CD4-positive, alpha-beta memory T cell (primary cell): ENCODE data around the gene SRP54. TPM values are rescaled to one million over a fixed set of nuclear protein-coding genes. Genes with fewer than 3 reads are reported as not detected.

Experiments
- CTCF ChIA-PET: fragments of 350-600 bp; sonication (Branson Sonifier 250); formaldehyde crosslinking; loops from one replicate; lab custom pipeline; 2021; ENCODE audit warnings: inconsistent platforms; ENCODE audit not compliant: partially characterized antibody; lab: Charles Lee
- POLR2A ChIA-PET: fragments of 350-600 bp; sonication (Branson Sonifier 250); formaldehyde crosslinking; loops from one replicate; lab custom pipeline; 2021; ENCODE audit not compliant: partially characterized antibody; lab: Charles Lee
- DNase-seq, 5 donors: peaks; one replicate each; pipeline versions ENCODE4 v3.0.0 to v3.0.0-alpha.2; 2020 to 2022; ENCODE audit warnings: mixed read lengths in 1 of 5
- H3K27ac ChIP-seq: one replicate; pipeline ENCODE4 v1.7.0; 2013; ENCODE audit warnings: low read depth, low read length
- H3K27me3 ChIP-seq: 2 replicates; pipeline ENCODE4 v1.7.0; 2013; ENCODE audit warnings: mild to moderate bottlenecking, low read length, moderate library complexity; ENCODE audit not compliant: insufficient read depth
- H3K36me3 ChIP-seq: 2 replicates; pipeline ENCODE4 v1.7.0; 2013; ENCODE audit warnings: mild to moderate bottlenecking, low read length, moderate library complexity; ENCODE audit not compliant: insufficient read depth
- H3K4me1 ChIP-seq: 2 replicates; pipeline ENCODE4 v1.7.0; 2013; ENCODE audit warnings: mild to moderate bottlenecking, low read length, moderate library complexity; ENCODE audit not compliant: insufficient read depth
- H3K4me3 ChIP-seq, 2 donors: one replicate each; pipeline ENCODE4 v1.7.0; 2013; ENCODE audit warnings: low read length in 2 of 2, mild to moderate bottlenecking in 1 of 2
- H3K9me3 ChIP-seq, 2 donors: one replicate each; pipeline ENCODE4 v1.7.0; 2013; ENCODE audit warnings: low read length in 2 of 2, control low read depth in 1 of 2; ENCODE audit not compliant: control insufficient read depth in 1 of 2
- H3K27ac Mint-ChIP-seq, 7 donors: one replicate each; pipeline ENCODE4 v1.8.0; 2020 to 2021; ENCODE audit warnings: mixed read lengths in 7 of 7, mild to moderate bottlenecking in 6 of 7, inconsistent platforms in 3 of 7, moderate library complexity in 3 of 7
- H3K27me3 Mint-ChIP-seq, 2 donors: one replicate each; pipeline ENCODE4 v1.8.0; 2020 to 2021; ENCODE audit warnings: mixed read lengths in 2 of 2
- H3K36me3 Mint-ChIP-seq, 2 donors: one replicate each; pipeline ENCODE4 v1.8.0; 2020 to 2021; ENCODE audit warnings: mixed read lengths in 2 of 2, inconsistent platforms in 1 of 2, mild to moderate bottlenecking in 1 of 2
- H3K4me1 Mint-ChIP-seq, 4 donors: one replicate each; pipeline ENCODE4 v1.8.0; 2020 to 2021; ENCODE audit warnings: mixed read lengths in 4 of 4, mild to moderate bottlenecking in 1 of 4
- H3K4me3 Mint-ChIP-seq, 8 donors: one replicate each; pipeline ENCODE4 v1.8.0; 2020 to 2021; ENCODE audit warnings: mixed read lengths in 8 of 8, mild to moderate bottlenecking in 7 of 8, moderate library complexity in 6 of 8, inconsistent platforms in 3 of 8
- H3K9me3 Mint-ChIP-seq, 8 donors: one replicate each; pipeline ENCODE4 v1.8.0; 2020 to 2021; ENCODE audit warnings: mixed read lengths in 8 of 8, mild to moderate bottlenecking in 5 of 8, inconsistent platforms in 3 of 8, moderate library complexity in 1 of 8
- intact Hi-C: fragments of 100-400 bp; cut with micrococcal nuclease; formaldehyde crosslinking; loops from one replicate; pipeline ENCODE4 v1.15.1; 2023
- polyA plus RNA-seq, 2 donors: library from polyadenylated mRNA; unstranded; fragments of 300-500 nt; fragmentation: Illumina TruSeq; gene quantifications; one replicate each; pipeline ENCODE4 v1.2.3, GENCODE V29; 2021
- total RNA-seq, 2 experiments: library from RNA; stranded (reverse); gene quantifications; one replicate each; pipeline ENCODE4 v1.2.3, GENCODE V29; 2021

The SRP54 gene
- total and polyA plus RNA-seq, 4 experiments from 2014 or later = 31.6 to 62.7 (median 54.5) TPM

DNA sequence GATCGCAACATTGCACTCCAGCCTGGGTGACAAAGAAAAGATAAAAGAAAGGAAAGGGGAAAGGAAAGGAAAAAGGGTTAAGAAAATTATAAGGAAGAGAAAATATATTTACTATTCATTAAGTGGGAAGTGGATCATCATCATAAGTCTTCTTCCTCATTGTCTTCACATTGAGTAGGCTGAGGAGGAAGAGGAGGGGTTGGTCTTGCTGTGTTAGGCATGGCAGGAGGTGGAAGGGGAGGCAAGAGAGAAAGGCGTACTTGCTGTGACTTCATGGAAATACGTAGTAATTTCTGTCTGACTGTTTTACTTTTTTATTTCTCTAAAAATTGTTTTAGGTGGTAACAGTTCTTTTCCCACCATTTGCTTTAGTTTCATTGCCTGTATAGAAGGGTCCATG, 89.4 kb downstream of the SRP54 start:
- H3K27me3 Mint-ChIP-seq = no peaks in the 10 kb centered on the region
- Histone ChIP-seq H3K4me3 (no peak overlapping the region), H3K36me3 (peaks cover 4% of the 10 kb centered on the region), H3K4me1 (no peaks in the 10 kb centered on the region), H3K9me3 (no peaks in the 10 kb centered on the region), H3K27ac (no peak overlapping the region), H3K27me3 (no peaks in the 10 kb centered on the region)
- H3K27ac Mint-ChIP-seq = peak overlapping the region in 1 of 7 donors; percentile 43
- POLR2A ChIA-PET = no interaction called here
- no peak for DNase-seq
- H3K36me3 Mint-ChIP-seq = peaks cover 27 to 55% of the 10 kb centered on the region in 2 donors
- H3K4me1 Mint-ChIP-seq = peaks cover 0 to 3% (median 2%) of the 10 kb centered on the region in 4 donors
- peaks cover 0 to 2% (median 0%) of the 10 kb centered on the region in 8 donors for H3K9me3 Mint-ChIP-seq
- intact Hi-C loops = no loop called here
- CTCF ChIA-PET = no interaction called here
- no peak overlapping the region for H3K4me3 Mint-ChIP-seq

DNA sequence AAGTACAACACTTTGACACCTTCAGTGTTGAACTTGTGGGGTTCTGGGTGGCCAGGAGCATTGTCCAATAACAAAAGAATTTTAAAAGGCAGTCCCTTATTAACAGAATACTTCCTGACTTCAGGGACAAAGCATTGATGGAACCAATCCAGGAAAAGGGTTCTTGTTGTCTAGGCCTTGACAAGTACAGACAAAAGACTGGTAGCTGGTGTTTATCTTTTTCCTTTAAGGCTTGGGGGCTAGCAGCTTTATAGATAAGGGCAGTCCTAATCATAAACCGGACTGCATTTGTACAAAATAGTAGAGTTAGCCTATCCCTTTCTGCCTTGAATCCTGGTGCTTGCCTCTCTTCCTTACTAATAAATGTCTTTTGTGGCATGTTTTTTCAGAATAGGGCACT, 90.7 kb downstream of the SRP54 start:
- intact Hi-C loops = no loop called here
- ChIA-PET CTCF (no interaction called here), POLR2A (no interaction called here)
- H3K27me3 Mint-ChIP-seq = no peaks in the 10 kb centered on the region
- no peak overlapping the region for H3K4me3 Mint-ChIP-seq
- Histone ChIP-seq H3K36me3 (peaks cover 4% of the 10 kb centered on the region), H3K4me3 (no peak overlapping the region), H3K27me3 (no peaks in the 10 kb centered on the region), H3K9me3 (no peaks in the 10 kb centered on the region), H3K27ac (no peak overlapping the region), H3K4me1 (no peaks in the 10 kb centered on the region)
- H3K36me3 Mint-ChIP-seq = peaks cover 25 to 51% of the 10 kb centered on the region in 2 donors
- H3K4me1 Mint-ChIP-seq = peaks cover 0 to 3% (median 1%) of the 10 kb centered on the region in 4 donors
- peak overlapping the region in 1 of 7 donors; percentile 29 for H3K27ac Mint-ChIP-seq
- peaks cover 0 to 2% (median 0%) of the 10 kb centered on the region in 8 donors for H3K9me3 Mint-ChIP-seq
- no peak for DNase-seq

DNA sequence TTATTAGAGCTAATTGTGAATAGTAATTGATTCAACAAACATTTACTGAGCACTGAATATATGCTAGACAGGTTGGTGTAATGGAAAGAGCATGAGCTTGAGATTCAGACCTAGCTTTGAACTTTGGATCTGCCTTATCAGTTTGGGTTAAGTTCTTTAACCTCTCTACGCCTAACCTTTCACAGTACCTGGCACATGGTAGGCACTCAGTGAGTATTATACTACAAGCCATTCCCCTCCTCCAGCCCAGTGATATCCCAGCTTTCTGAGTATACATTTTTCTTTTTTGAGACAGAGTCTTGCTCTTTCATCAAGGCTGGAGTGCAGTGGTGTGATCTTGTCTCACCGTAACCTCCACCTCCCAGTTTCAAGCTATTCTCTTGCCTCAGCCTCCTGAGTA, 95.3 kb downstream of the SRP54 start:
- Histone ChIP-seq H3K4me1 (no peaks in the 10 kb centered on the region), H3K9me3 (no peaks in the 10 kb centered on the region), H3K4me3 (no peak overlapping the region), H3K27me3 (no peaks in the 10 kb centered on the region), H3K36me3 (peaks cover 21% of the 10 kb centered on the region), H3K27ac (no peak overlapping the region)
- Mint-ChIP-seq H3K4me1 (no peaks in the 10 kb centered on the region), H3K27ac (peak overlapping the region in 1 of 7 donors; percentile 42), H3K27me3 (no peaks in the 10 kb centered on the region), H3K4me3 (no peak overlapping the region), H3K36me3 (peaks cover 11 to 54% of the 10 kb centered on the region in 2 donors), H3K9me3 (no peaks in the 10 kb centered on the region)
- CTCF ChIA-PET = interaction anchor here (1.0 kb wide), 1 partner anchor 406 kb away, joined by 3 read pairs; no protein-coding TSS in a partner anchor
- DNase-seq = no peak
- intact Hi-C loops = no loop called here
- POLR2A ChIA-PET = no interaction called here

Other genes with a start within 250 kb of the SRP54 start
- 10 to 100 TPM; 54.1 to 56.4 TPM for gene BAZ1A, start 107.6 kb upstream of the SRP54 start, total RNA-seq
- 10 to 100 TPM in 1 of 2 donors, 1 to 10 TPM in 1; 5.6 to 16.4 TPM for gene BAZ1A, start 107.6 kb upstream of the SRP54 start, polyA plus RNA-seq
- gene FAM177A1, start 63.3 kb downstream of the SRP54 start, total RNA-seq = 10 to 100 TPM; 35.2 to 41.5 TPM
- gene FAM177A1, start 63.3 kb downstream of the SRP54 start, polyA plus RNA-seq = 10 to 100 TPM; 46.8 to 60.0 TPM
- 10 to 100 TPM; 36.1 to 41.0 TPM for gene PPP2R3C, start 139.0 kb downstream of the SRP54 start, total RNA-seq
- gene PPP2R3C, start 139.0 kb downstream of the SRP54 start, polyA plus RNA-seq = 10 to 100 TPM; 58.0 to 70.9 TPM
- gene PRORP, start 139.6 kb downstream of the SRP54 start, total RNA-seq = 10 to 100 TPM; 38.9 to 39.4 TPM
- gene PRORP, start 139.6 kb downstream of the SRP54 start, polyA plus RNA-seq = 100 to 1,000 TPM in 1 of 2 donors, 10 to 100 TPM in 1; 84.2 to 121 TPM